ENCODE data around the gene LRCH1. TPM values are rescaled to one million over a fixed set of nuclear protein-coding genes. Genes with fewer than 3 reads are reported as not detected.

The LRCH1 gene
- polyA plus RNA-seq, 1 of the 3 experiments (the other 2 are of a cell fraction) = 5.5 TPM

GRCh38 chr13:46748300-46748699 lies 195.3 kb downstream of the LRCH1 start:
- Histone ChIP-seq H3K4me2 (no peak overlapping the region), H3K27ac (ENCODE audit: low read depth in 2 of 2, low read length in 1 of 2) (peak overlapping the region in 1 of 2 experiments; percentile 96; a peak in 2 of 4 replicates), H3K4me3 (ENCODE audit: low read depth in 2 of 2, low read length in 1 of 2) (no peak overlapping the region), H2AFZ (ENCODE audit: low read depth) (no peak overlapping the region), H3K9ac (no peak overlapping the region), H3F3A (replicated peaks; ENCODE audit: insufficient read depth) (peaks cover 15% of the 10 kb centered on the region), H3K79me2 (ENCODE audit: insufficient read depth) (no peaks in the 10 kb centered on the region), H3K9me3 (no peaks in the 10 kb centered on the region), H3K9me2 (no peaks in the 10 kb centered on the region), H4K20me1 (ENCODE audit: insufficient read depth) (no peaks in the 10 kb centered on the region), H3K36me3 (replicated peaks in 1 of 2; ENCODE audit: control insufficient read depth in 1 of 2, insufficient read depth in 2 of 2, low read length in 1 of 2) (peaks cover 21 to 29% of the 10 kb centered on the region in 2 experiments), H3K4me1 (ENCODE audit: control insufficient read depth in 1 of 2, insufficient read depth in 2 of 2, low read depth in 1 of 2, low read length in 1 of 2) (peaks cover 9 to 23% of the 10 kb centered on the region in 2 experiments; a peak in 3 of 4 replicates), H3K27me3 (ENCODE audit: insufficient read depth) (no peaks in the 10 kb centered on the region)
- WGBS (ENCODE audit: low lambda C conversion rate) = 35% methylated on average over 4 of the region's 4 CpGs
- peak; percentile 71 for DNase-seq
- ChIA-PET CTCF (interaction anchor here (1.3 to 1.7 kb wide), 4 partner anchors 16 to 256 kb away, joined by 3 to 5 read pairs (median 4); no protein-coding TSS in a partner anchor), POLR2A (no interaction called here)
- no peak for TF ChIP-seq RXRA (IDR thresholded peaks at IDR 0.05; ENCODE audit: borderline replicate concordance, low read depth)
- peak; percentile 94 for TF ChIP-seq GATA2 (CRISPR knock-in tag; IDR thresholded peaks at IDR 0.05)
- TF ChIP-seq, protein P1, sequence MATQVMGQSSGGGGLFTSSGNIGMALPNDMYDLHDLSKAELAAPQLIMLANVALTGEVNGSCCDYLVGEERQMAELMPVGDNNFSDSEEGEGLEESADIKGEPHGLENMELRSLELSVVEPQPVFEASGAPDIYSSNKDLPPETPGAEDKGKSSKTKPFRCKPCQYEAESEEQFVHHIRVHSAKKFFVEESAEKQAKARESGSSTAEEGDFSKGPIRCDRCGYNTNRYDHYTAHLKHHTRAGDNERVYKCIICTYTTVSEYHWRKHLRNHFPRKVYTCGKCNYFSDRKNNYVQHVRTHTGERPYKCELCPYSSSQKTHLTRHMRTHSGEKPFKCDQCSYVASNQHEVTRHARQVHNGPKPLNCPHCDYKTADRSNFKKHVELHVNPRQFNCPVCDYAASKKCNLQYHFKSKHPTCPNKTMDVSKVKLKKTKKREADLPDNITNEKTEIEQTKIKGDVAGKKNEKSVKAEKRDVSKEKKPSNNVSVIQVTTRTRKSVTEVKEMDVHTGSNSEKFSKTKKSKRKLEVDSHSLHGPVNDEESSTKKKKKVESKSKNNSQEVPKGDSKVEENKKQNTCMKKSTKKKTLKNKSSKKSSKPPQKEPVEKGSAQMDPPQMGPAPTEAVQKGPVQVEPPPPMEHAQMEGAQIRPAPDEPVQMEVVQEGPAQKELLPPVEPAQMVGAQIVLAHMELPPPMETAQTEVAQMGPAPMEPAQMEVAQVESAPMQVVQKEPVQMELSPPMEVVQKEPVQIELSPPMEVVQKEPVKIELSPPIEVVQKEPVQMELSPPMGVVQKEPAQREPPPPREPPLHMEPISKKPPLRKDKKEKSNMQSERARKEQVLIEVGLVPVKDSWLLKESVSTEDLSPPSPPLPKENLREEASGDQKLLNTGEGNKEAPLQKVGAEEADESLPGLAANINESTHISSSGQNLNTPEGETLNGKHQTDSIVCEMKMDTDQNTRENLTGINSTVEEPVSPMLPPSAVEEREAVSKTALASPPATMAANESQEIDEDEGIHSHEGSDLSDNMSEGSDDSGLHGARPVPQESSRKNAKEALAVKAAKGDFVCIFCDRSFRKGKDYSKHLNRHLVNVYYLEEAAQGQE (IDR thresholded peaks at IDR 0.05; ENCODE audit: low read depth, low read length) = 0 out of 2 replicates have a peak, but pooled peaks have one; percentile 31
- peak; percentile 83 for TF ChIP-seq POLR2AphosphoS5 (IDR thresholded peaks at IDR 0.05; ENCODE audit: low read depth, low read length)
- TF ChIP-seq, protein P2, sequence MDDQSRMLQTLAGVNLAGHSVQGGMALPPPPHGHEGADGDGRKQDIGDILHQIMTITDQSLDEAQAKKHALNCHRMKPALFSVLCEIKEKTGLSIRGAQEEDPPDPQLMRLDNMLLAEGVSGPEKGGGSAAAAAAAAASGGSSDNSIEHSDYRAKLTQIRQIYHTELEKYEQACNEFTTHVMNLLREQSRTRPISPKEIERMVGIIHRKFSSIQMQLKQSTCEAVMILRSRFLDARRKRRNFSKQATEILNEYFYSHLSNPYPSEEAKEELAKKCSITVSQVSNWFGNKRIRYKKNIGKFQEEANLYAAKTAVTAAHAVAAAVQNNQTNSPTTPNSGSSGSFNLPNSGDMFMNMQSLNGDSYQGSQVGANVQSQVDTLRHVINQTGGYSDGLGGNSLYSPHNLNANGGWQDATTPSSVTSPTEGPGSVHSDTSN (IDR thresholded peaks at IDR 0.05) = peak; percentile 91
- TF ChIP-seq NRF1 (IDR thresholded peaks at IDR 0.05; ENCODE audit: low read depth, low read length) = no peak
- TF ChIP-seq ELF1 (IDR thresholded peaks at IDR 0.05) = no peak
- TF ChIP-seq TCF12 (IDR thresholded peaks at IDR 0.05) = peak; percentile 91
- TF ChIP-seq, protein P3, sequence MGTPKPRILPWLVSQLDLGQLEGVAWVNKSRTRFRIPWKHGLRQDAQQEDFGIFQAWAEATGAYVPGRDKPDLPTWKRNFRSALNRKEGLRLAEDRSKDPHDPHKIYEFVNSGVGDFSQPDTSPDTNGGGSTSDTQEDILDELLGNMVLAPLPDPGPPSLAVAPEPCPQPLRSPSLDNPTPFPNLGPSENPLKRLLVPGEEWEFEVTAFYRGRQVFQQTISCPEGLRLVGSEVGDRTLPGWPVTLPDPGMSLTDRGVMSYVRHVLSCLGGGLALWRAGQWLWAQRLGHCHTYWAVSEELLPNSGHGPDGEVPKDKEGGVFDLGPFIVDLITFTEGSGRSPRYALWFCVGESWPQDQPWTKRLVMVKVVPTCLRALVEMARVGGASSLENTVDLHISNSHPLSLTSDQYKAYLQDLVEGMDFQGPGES (IDR thresholded peaks at IDR 0.05; ENCODE audit: low read depth, low read length) = no peak
- TF ChIP-seq, protein P4, sequence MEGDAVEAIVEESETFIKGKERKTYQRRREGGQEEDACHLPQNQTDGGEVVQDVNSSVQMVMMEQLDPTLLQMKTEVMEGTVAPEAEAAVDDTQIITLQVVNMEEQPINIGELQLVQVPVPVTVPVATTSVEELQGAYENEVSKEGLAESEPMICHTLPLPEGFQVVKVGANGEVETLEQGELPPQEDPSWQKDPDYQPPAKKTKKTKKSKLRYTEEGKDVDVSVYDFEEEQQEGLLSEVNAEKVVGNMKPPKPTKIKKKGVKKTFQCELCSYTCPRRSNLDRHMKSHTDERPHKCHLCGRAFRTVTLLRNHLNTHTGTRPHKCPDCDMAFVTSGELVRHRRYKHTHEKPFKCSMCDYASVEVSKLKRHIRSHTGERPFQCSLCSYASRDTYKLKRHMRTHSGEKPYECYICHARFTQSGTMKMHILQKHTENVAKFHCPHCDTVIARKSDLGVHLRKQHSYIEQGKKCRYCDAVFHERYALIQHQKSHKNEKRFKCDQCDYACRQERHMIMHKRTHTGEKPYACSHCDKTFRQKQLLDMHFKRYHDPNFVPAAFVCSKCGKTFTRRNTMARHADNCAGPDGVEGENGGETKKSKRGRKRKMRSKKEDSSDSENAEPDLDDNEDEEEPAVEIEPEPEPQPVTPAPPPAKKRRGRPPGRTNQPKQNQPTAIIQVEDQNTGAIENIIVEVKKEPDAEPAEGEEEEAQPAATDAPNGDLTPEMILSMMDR (IDR thresholded peaks at IDR 0.05) = no peak
- peak; percentile 54; the same call in 1 of the 2 replicates for TF ChIP-seq NFIC (IDR thresholded peaks at IDR 0.05; ENCODE audit: borderline replicate concordance)
- no peak for TF ChIP-seq TAF1 (IDR thresholded peaks at IDR 0.05; ENCODE audit: borderline replicate concordance, low read depth, low read length)
- TF ChIP-seq, protein P5, sequence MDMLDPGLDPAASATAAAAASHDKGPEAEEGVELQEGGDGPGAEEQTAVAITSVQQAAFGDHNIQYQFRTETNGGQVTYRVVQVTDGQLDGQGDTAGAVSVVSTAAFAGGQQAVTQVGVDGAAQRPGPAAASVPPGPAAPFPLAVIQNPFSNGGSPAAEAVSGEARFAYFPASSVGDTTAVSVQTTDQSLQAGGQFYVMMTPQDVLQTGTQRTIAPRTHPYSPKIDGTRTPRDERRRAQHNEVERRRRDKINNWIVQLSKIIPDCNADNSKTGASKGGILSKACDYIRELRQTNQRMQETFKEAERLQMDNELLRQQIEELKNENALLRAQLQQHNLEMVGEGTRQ (IDR thresholded peaks at IDR 0.05; ENCODE audit: borderline replicate concordance, low read depth, low read length) = no peak
- no peak for TF ChIP-seq EZH2phosphoT487 (IDR thresholded peaks at IDR 0.05; ENCODE audit: borderline replicate concordance, low read depth)
- peak; percentile 77; the same call in 1 of the 2 replicates for TF ChIP-seq MXI1 (IDR thresholded peaks at IDR 0.05; ENCODE audit: low read depth, low read length)
- TF ChIP-seq RAD21 (IDR thresholded peaks at IDR 0.05; ENCODE audit: low read length) = no peak
- peak; percentile 80 for TF ChIP-seq FOXJ3 (CRISPR knock-in tag; IDR thresholded peaks at IDR 0.05)
- no peak for TF ChIP-seq GABPA (IDR thresholded peaks at IDR 0.05; ENCODE audit: low read depth)
- TF ChIP-seq RFX5 (IDR thresholded peaks at IDR 0.05; ENCODE audit: low read length) = no peak
- TF ChIP-seq, protein P6, sequence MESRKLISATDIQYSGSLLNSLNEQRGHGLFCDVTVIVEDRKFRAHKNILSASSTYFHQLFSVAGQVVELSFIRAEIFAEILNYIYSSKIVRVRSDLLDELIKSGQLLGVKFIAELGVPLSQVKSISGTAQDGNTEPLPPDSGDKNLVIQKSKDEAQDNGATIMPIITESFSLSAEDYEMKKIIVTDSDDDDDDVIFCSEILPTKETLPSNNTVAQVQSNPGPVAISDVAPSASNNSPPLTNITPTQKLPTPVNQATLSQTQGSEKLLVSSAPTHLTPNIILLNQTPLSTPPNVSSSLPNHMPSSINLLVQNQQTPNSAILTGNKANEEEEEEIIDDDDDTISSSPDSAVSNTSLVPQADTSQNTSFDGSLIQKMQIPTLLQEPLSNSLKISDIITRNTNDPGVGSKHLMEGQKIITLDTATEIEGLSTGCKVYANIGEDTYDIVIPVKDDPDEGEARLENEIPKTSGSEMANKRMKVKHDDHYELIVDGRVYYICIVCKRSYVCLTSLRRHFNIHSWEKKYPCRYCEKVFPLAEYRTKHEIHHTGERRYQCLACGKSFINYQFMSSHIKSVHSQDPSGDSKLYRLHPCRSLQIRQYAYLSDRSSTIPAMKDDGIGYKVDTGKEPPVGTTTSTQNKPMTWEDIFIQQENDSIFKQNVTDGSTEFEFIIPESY (IDR thresholded peaks at IDR 0.05; ENCODE audit: borderline replicate concordance, low read depth) = no peak
- TF ChIP-seq YY1 (IDR thresholded peaks at IDR 0.05; ENCODE audit: low read depth) = no peak
- no peak for TF ChIP-seq USF1 (IDR thresholded peaks at IDR 0.05; ENCODE audit: borderline replicate concordance, low read depth)
- peak; percentile 59 for TF ChIP-seq JUND (IDR thresholded peaks at IDR 0.05)

Data from SK-N-SH (cell line).